ELF-1 (cell line): Measurements from ENCODE around the gene MYCBP2.
"Not testable (repeated sequence)": the region's sequence is repeated elsewhere in the genome, so short reads cannot be mapped to it uniquely, and the experiment has no call there.

ENCODE experiments used
- DNase-seq: peaks from one replicate; pipeline ENCODE4 v3.0.0-alpha.2; 2016; ENCODE audit warnings: low read depth, low spot score

Gene MYCBP2

GRCh38 chr13:77335543-77335942 lies 8.6 kb upstream of the MYCBP2 start:
- DNase-seq, result no peak

DNA sequence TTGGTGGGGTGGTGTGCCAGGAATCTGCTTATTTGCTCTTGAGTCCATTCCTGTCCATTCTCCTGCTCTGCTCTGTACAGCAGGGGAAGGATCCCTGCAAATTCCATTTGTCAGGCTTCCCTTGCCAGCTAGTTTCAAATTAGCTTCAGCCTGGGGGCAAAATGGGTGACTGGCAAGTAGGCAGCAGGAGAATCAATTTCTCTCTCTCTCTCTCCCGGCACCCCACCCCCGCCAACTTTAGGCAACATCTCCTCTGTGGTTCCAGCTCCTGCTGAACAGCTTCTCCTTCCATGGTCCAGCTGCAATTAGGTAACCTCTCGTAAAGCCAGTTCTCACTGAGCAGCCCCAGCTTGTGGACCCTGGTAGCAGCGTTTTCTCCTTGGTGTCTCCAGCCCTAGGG lies 6.7 kb upstream of the MYCBP2 start:
- peak; percentile 42 for DNase-seq

DNA sequence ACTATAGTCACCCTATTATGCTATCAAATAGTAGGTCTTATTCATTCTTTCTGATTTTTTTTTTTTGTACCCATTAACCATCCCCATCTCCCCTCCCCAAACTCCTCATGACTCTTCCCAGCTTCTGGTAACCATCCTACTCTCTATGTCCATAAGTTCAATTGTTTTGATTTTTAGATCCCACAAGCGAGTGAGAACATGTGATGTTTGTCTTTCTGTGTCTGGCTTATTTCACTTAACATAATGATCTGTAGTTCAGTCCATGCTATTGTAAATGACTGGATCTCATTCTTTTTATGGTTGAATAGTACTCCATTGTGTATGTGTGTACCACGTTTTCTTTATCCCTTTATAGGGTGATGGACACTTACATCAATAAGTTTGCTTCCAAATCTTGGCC lies 4.5 kb upstream of the MYCBP2 start:
- no peak for DNase-seq

DNA sequence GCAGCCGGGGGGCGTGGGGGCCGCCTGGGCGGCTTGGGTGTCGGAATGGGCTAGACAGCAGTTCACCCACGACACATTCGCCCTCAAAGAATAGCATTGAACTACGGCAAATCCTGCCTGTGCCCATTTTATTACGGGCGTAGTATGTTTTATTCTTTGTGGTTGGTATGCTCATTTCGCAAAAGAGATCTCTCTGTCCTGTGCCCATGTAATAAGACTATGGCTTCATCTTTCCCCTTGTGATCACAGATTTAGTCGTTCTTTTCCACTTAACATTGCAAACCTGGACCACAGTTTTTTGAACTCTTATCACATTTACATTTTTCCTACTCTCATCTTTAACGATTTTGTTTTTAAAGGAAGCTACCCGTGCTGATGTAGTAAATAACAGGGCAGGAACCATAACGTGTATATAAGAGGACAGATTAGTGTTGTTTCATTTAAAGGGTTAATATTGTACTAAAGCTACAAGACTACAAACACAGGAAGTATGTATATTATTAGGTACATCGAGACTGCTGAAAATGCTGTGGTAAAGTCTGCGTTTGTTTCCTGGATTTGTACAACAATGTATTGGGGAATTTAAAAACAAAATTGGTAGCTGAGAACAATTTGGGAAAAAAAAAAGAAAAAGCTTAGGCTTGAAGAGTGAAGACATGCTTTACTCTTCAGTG lies 3.2 kb upstream of the MYCBP2 start:
- DNase-seq, result no peak

DNA sequence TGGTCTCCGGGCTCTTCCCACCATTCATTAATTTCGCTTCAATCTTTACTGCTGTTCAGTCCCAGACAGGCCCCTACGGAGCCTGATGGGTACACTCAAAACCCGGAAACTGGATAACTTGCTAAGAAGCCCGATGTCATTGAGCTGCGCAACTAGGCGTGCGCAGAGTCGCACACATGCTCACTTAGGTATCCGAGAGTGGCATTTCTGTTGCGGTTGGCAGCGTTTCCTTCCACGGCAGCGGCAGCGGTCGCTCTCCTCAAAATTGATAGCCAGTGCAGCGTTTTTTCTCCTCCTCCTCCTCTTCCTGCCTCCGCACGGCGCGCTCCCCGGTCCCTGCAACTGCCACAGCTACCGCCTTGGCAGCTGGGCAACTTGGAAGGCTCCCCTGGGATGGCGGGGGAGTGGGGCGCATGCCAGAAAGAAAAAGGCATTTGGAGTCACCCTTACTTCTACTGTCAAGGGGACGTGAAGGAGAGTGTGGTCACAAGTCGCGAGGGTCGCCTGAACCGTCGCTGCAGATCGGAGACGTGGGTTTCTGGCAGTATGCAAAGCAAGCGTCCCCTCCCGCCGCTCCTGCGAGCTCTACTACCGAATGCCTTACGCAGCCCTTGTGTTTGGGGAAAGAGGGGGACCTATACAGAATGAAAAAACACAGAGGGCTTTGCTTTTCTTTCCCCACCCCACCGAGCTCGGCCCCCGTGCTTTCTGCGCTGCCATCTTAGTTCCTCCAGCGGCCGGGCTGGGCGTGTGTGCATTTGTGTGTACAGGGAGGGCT lies 2.4 kb upstream of the MYCBP2 start:
- peak; percentile 88 for DNase-seq

DNA sequence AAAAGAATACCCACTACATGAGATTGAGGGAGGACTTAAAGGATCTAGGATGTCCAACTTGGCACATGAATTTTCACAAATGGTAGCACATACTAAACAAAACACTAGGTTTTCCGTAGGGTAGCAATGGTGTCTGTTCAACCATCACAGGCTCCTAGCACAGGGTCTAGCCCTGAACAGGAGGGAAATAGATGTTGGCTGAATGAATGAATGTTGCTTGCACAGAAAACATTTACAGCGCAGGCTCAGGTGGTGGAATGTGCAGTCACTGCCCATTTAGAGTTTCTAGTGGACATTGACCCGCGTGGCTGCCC lies 1.9 kb upstream of the MYCBP2 start:
- DNase-seq, result no peak

- peak; percentile 17 for DNase-seq
Observed at GRCh38 chr13:77325371-77325980, 1.4 kb downstream of the MYCBP2 start.

DNA sequence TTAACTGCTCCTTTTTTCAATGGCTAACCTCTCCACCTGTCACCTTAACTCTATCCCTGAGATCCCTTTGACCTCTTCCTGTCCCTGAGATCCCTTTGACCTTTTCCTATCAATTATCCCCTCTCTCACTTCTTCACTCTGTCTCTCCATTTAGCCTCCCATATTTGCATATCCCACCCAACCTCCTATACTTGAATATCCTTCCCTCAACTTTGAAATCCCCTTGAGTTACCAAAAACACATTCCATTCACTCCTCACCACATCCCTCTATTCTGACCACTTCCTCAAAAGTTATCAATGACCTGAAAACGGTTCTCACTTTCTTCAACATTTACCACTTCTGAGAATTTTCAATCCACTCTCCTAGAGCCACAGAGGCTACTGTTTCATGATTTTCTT lies 3.0 kb downstream of the MYCBP2 start:
- no peak for DNase-seq

- DNase-seq, result no peak
Observed at GRCh38 chr13:77319536-77319935, 7.4 kb downstream of the MYCBP2 start.

GRCh38 chr13:77318741-77319140 lies 8.2 kb downstream of the MYCBP2 start:
- no peak for DNase-seq

DNA sequence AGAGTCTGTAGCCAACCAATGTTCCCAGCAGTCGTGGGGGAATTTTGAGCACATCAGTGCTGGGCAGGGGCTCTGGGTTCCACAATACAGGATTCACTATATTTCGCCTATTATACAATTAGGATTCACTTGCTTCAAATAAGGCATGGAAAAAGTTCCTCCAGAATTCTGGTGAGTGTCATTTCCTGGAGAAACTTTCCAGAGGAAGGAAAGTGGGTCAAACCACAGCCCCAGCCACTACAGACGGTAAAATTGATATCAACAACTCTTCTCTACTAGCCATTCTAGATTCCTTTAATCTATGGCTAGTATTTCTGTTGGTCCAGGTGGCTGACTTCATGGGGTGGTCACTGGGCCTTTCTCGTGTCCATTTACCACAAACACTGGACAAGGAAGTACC lies 10.5 kb downstream of the MYCBP2 start:
- no peak for DNase-seq

GRCh38 chr13:77315509-77315908 lies 11.4 kb downstream of the MYCBP2 start:
- DNase-seq, result not testable (repeated sequence)

DNA sequence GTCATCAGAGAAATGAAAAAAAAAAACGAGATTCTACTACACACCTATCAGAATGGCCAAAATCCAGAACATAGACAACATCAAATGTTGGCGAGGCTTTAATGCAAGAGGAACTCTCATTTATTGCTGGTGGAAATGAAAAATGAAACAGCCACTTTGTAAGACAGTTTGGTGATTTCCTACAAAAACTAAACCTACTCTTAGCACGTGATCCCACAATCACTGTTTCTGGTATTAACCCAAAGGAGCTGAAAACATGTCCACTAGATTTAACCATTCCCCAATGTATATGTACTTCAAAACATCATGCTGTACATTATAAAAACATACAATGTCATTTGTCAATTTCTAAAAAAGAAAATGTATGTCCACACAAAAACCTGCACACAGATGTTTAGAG lies 13.0 kb downstream of the MYCBP2 start:
- no peak for DNase-seq

DNA sequence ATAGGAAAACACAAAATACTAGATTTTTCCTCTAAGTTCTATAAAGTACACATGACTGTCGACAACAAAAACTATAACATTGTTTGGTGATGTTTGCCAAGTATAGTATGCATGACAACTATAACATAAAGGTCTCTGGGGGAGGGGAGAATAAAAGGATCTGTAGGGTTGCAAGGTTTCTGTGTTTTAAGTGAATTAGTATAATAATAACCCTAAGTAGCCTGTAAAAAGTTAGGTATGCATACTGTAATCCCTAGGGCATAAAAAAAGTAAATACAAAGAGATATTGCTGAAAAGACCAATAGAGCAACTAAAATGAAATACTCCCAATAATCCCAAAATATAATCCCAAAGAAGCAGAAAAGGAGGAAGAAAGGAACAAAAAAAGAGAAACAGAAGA lies 14.6 kb downstream of the MYCBP2 start:
- no peak for DNase-seq

DNA sequence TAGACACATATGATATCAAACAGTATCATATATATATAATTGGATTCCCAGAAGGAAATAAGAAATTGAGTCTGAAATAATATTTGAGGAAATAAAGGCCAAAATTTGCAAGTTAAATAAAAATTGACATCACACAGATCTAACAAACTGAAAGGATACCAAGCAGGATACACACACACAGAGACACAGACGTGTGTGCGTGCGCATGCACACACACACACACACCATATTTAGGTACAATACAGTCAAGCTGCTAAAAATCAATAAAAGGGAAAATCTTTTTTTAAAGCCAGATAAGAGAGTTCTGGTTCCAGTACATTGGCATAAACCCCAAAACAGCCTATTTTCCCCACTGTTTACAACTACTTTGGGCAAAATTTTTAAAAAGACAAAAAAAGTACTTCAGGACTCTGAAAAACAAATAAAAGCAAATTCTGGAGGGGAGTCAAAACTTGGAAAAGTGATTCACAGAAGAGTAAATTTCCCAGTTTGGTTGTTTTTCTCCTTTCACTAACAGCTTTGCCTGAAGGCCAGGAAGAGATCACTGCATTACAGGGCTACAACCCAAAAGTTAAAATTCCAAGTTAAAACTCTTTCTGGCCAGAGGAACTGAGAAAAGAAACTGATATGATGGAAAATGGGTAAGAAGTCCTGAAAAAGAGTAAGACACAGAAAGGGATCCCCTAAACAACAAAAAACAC lies 16.2 kb downstream of the MYCBP2 start:
- DNase-seq, result no peak

DNA sequence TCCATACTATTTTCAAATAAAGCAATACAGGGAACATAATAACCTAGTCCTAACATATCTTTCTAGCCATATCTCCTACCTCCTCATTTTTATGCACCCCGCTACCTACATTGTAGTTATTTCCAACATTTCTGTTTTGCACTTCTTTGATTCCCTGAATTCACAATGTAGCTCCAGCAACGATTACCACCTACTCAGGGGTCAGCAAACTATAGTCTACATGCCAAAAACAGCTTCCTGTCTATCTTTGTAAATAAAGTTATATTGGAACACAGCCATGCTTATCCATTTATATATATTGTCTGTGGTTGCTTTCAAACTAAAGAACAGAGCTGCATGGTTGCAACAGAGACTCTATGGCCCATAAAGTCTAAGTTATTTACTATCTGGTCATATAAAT lies 16.7 kb downstream of the MYCBP2 start:
- DNase-seq, result no peak

DNA sequence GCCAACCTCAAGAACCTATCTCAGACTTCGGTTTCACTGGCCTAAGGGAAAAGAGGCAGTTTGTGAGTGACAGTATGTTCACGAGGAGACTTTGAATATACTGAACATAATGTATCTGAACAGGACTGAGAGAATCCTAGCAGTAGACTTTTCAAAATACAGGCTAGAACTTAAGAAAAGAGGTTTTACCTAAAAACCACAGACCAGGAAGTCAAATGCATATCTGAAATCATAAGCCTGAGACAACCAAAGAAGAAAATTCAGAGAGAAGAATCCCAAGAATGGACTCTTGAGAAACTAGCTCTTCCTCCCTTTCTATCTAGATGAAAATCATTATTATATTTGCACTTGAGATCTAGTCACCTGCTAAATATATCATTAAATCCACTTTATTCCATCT lies 17.6 kb downstream of the MYCBP2 start:
- DNase-seq, result no peak

DNA sequence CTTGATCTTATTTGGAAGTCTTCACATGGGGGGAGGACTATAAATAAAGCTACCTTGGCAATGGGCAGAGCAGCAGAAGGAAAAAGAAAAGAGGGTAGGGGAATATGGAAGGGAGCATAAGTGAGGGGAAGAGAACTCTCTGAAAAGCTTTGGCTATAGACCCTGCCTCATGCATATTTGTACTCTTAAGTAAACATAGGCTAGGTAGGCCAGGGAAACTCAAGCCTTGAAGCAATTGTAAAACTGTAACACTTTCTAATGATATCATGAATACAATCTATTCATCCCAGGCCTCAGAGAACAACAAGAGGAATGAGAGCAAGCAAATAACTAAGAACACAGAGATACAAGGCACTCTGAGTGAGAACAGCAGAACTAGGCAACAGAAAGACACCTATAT lies 20.4 kb downstream of the MYCBP2 start:
- no peak for DNase-seq

- no peak for DNase-seq
Observed at GRCh38 chr13:77305266-77305665, 21.6 kb downstream of the MYCBP2 start.

DNA sequence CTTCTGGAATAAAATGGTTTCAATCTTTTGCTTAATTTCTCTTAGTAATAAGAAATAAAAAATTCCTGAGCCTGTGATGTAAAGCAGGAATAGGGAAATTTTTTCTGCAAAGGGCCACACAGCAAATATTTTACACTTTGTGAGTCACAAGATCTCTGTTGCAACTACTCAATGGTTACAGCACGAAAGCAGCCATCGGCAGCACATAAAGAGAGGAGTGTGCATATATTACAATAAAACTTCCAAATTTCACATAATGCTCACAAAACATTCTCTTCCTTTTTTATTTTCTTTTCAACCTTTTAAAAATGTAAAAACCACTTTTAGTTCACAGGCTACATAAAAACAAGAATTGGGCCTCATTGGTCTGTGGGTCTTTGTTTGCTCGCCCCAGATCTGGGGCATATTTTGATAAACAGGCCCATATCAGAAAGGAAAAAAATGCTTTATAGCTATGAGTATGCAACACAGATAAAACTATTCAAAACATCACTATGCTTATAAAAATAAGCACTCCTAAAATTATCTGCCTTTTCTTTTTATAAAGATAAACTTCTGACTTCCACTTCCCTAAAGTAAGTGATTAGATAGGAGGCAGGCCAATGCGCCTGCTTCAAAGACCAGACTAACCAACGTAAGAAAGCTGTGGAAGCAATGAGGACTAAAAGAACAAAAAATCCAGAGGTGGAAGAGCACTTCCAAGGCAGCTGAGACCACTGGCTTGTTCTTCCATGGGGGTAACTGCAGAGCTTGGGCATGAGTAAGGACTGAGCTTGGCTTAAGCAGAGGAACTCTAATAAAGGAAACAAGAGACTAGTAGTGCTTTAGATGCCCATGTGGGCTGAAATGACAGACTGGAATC lies 26.5 kb downstream of the MYCBP2 start:
- DNase-seq, result no peak

GRCh38 chr13:77299587-77299986 lies 27.3 kb downstream of the MYCBP2 start:
- no peak for DNase-seq

DNA sequence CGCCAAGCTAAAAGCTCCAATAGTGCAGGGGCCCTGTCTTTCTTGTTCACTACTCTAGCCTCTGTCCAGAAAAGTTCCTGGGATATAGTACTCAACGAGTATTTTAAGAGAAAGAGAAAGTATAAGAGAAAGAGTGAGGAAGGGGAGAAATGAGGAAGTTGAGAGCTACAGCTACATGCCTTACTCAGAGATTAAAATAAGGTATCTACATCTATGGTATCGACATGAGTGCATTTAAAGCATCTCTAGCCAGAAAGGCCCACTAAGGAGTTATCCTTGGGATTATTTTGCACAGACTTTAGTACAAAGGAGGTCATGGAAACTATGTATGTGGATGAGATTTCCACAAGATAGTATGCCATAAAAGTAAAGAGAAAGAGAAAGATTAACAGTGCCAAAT lies 28.5 kb downstream of the MYCBP2 start:
- no peak for DNase-seq
